Stomach (tissue), 9 donors: ENCODE measurements around the gene TSTD2. TPM values are rescaled to one million over a fixed set of nuclear protein-coding genes. Genes with fewer than 3 reads are reported as not detected.
"Not testable (repeated sequence)": the region's sequence is repeated elsewhere in the genome, so short reads cannot be mapped to it uniquely, and the experiment has no call there.

ENCODE experiments used
- DNase-seq, 2 donors: peaks; one replicate each; pipeline versions ENCODE4 v3.0.0 to v3.0.0-alpha.2; 2013 to 2019
- H3K27ac ChIP-seq, 5 donors: fragments of 200-600 bp in 4 of 5; sonication (generic) in 4 of 5; one replicate each; pipeline ENCODE4 v1.5.1; 2013 to 2019; ENCODE audit warnings: mild to moderate bottlenecking in 1 of 5, moderate library complexity in 1 of 5
- H3K27me3 ChIP-seq, 3 donors: fragments of 200-600 bp; sonication (generic); one replicate each; pipeline ENCODE4 v1.5.1; 2017 to 2019; ENCODE audit warnings: mixed run types in 1 of 3
- H3K36me3 ChIP-seq, 4 donors: fragments of 200-600 bp; sonication (generic); 1 replicate in 3 of 4; 2 replicates in 1 of 4; pipeline ENCODE4 v1.5.1; 2016 to 2019
- H3K4me1 ChIP-seq, 4 donors: fragments of 200-600 bp; sonication (generic); one replicate each; pipeline ENCODE4 v1.5.1; 2016 to 2019
- H3K4me3 ChIP-seq, 4 donors: fragments of 200-600 bp; sonication (generic) in 3 of 4; one replicate each; pipeline ENCODE4 v1.5.1; 2016 to 2019; ENCODE audit warnings: mild to moderate bottlenecking in 1 of 4
- H3K9me3 ChIP-seq, 4 donors: fragments of 200-600 bp; sonication (generic); one replicate each; pipeline ENCODE4 v1.5.1; 2016 to 2019
- EP300 ChIP-seq: sonication (generic); formaldehyde crosslinking; IDR thresholded peaks from one replicate; pipeline ENCODE4 v1.6.1; 2017; ENCODE audit warnings: antibody characterized with exemption
- POLR2A ChIP-seq, 4 donors: fragments of 450-650 bp; IDR thresholded peaks; one replicate each; pipeline ENCODE4 v1.6.1; 2016; ENCODE audit warnings: antibody characterized with exemption in 4 of 4, control low read depth in 2 of 4, mild to moderate bottlenecking in 1 of 4, moderate library complexity in 1 of 4
- POLR2AphosphoS5 ChIP-seq, 3 donors: sonication (generic); formaldehyde crosslinking; IDR thresholded peaks; one replicate each; pipeline ENCODE4 v1.6.1; 2016; ENCODE audit warnings: antibody characterized with exemption in 3 of 3
- WGBS, 5 donors: extraction: QIAGEN DNeasy Blood & Tissue Kit in 3 of 5; methylation state at CpG; one replicate each; pipeline versions ENCODE4 v1.1.5 to v1.1.7; 2013 to 2018; 5-methylcytosine and 5-hydroxymethylcytosine counted together
- intact Hi-C: fragments of 100-400 bp; cut with DNase I; formaldehyde crosslinking; loops from one replicate; pipeline ENCODE4 v1.15.1; 2023; ENCODE audit warnings: low total_unique reads
- polyA plus RNA-seq, 3 donors: library from polyadenylated mRNA; stranded (reverse); fragments of 200-250 nt; gene quantifications; one replicate each; pipeline ENCODE4 v1.2.3, GENCODE V29; 2013
- total RNA-seq, 5 donors: library from RNA; depleted of rRNA; stranded (reverse); fragments of >200 nt; gene quantifications; one replicate each; pipeline versions ENCODE4 v1.1.0 to v1.2.3, GENCODE V29; 2014 to 2016
- TF ChIP-seq, protein P1 (sequence below), 7 experiments: fragments of 450-650 bp in 4 of 7; fragments of 200-600 bp in 3 of 7; sonication (generic) in 3 of 7; IDR thresholded peaks; one replicate each; pipeline ENCODE4 v1.5.1; 2016 to 2019; ENCODE audit warnings: antibody characterized with exemption in 7 of 7, control low read depth in 2 of 7, mild to moderate bottlenecking in 1 of 7
- donor health status: healthy with polysubstance abuse.
- donor health status: Bipolar disorder and iron deficiency.
- donor health status: healthy.

Gene TSTD2
- total and polyA plus RNA-seq, 8 donors: 2.3 to 29.9 (median 12.3) TPM

DNA sequence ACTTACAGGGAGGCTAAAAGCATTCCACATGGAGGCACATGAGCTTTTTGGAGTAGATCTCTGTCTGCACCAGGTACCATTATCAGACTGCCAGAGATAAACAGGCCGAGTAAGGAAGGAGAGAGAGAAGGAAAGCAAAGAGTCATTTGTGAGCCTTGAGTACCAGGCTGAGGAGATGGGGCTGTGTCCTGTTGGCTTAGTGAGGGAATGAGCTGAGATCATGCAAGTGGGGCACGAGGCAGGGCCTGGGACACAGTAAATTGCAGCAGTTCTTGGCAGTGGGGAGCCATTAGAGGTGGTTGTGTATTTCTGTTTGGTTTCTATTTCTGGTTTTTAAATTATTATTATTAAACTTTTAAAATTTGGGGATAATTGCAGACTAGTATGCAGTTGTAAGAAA, 53.3 kb downstream of the TSTD2 start:
- no peaks in the 10 kb centered on the region for H3K27me3 ChIP-seq
- intact Hi-C loops: no loop called here
- H3K9me3 ChIP-seq: no peaks in the 10 kb centered on the region
- no peak overlapping the region for H3K27ac ChIP-seq
- H3K36me3 ChIP-seq: peaks cover 0 to 16% (median 11%) of the 10 kb centered on the region in 4 donors
- H3K4me3 ChIP-seq: no peak overlapping the region
- DNase-seq: no peak
- H3K4me1 ChIP-seq: no peaks in the 10 kb centered on the region
- WGBS, 5 donors: 34 to 58% (median 37%) methylated on average over 2 of the region's 2 CpGs
- TF ChIP-seq POLR2A (IDR thresholded peaks at IDR 0.05): no peak
- TF ChIP-seq EP300: no peak

DNA sequence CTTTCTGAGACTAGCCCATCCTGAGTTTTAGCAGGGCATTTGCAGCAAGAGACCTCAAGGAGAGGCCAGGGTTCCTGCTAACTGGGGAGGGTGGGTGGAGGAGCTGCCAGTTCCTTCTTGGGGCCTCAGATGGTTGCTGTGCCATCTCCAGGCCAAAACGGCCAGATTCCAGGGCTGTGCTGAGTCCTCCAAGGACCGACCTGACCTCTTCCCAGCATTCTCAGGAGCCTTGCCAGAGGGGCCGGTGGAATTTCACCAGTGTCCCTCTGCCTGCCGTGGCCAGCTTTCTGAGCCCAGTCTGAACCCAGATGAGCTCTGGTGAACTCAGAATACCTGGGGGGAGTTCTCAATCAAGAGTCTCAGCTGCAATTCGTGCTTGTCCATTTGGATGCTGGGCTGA, 54.3 kb downstream of the TSTD2 start:
- no peaks in the 10 kb centered on the region for H3K4me1 ChIP-seq
- intact Hi-C loops: no loop called here
- H3K36me3 ChIP-seq: peaks cover 0 to 26% (median 19%) of the 10 kb centered on the region in 4 donors
- no peak overlapping the region for H3K27ac ChIP-seq
- no peak overlapping the region for H3K4me3 ChIP-seq
- 75 to 87% (median 85%) methylated on average over 4 to 5 of the region's 5 CpGs for WGBS, 5 donors
- H3K9me3 ChIP-seq: no peaks in the 10 kb centered on the region
- no peak for DNase-seq
- H3K27me3 ChIP-seq: no peaks in the 10 kb centered on the region
- TF ChIP-seq POLR2A (IDR thresholded peaks at IDR 0.05) (no peak), POLR2AphosphoS5 (IDR thresholded peaks at IDR 0.05) (no peak), EP300 (no peak)
- TF ChIP-seq, protein P1, sequence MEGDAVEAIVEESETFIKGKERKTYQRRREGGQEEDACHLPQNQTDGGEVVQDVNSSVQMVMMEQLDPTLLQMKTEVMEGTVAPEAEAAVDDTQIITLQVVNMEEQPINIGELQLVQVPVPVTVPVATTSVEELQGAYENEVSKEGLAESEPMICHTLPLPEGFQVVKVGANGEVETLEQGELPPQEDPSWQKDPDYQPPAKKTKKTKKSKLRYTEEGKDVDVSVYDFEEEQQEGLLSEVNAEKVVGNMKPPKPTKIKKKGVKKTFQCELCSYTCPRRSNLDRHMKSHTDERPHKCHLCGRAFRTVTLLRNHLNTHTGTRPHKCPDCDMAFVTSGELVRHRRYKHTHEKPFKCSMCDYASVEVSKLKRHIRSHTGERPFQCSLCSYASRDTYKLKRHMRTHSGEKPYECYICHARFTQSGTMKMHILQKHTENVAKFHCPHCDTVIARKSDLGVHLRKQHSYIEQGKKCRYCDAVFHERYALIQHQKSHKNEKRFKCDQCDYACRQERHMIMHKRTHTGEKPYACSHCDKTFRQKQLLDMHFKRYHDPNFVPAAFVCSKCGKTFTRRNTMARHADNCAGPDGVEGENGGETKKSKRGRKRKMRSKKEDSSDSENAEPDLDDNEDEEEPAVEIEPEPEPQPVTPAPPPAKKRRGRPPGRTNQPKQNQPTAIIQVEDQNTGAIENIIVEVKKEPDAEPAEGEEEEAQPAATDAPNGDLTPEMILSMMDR (IDR thresholded peaks at IDR 0.05): no peak

DNA sequence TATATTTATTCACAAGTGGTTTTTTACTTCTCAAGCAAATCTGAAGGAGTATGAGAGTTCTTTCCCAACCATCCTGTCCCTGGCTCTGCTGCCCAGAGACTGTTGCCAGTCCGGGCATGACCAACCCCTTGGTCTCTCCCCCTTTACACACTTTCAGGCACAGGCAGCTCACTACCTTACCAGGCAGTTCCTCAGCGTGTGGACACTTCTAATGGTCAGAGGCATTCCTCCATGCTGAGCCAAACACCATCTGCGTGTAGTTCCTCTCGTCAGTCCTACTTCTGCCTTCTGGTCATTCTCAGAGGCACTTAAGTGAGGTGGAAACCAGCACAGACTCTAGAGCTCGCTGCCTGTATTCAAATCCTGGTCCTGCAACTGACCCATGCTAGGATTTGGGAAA, 56.1 kb downstream of the TSTD2 start:
- 69 to 89% (median 83%) methylated on average over 5 of the region's 5 CpGs for WGBS, 5 donors
- H3K4me3 ChIP-seq: no peak overlapping the region
- intact Hi-C loops: no loop called here
- H3K36me3 ChIP-seq: peaks cover 0 to 40% (median 32%) of the 10 kb centered on the region in 4 donors
- H3K27me3 ChIP-seq: no peaks in the 10 kb centered on the region
- H3K9me3 ChIP-seq: no peaks in the 10 kb centered on the region
- TF ChIP-seq, protein P1 (IDR thresholded peaks at IDR 0.05): no peak
- no peak for TF ChIP-seq EP300
- TF ChIP-seq POLR2AphosphoS5 (IDR thresholded peaks at IDR 0.05): no peak
- TF ChIP-seq POLR2A (IDR thresholded peaks at IDR 0.05): no peak
- DNase-seq: no peak
- H3K27ac ChIP-seq: no peak overlapping the region
- H3K4me1 ChIP-seq: no peaks in the 10 kb centered on the region

DNA sequence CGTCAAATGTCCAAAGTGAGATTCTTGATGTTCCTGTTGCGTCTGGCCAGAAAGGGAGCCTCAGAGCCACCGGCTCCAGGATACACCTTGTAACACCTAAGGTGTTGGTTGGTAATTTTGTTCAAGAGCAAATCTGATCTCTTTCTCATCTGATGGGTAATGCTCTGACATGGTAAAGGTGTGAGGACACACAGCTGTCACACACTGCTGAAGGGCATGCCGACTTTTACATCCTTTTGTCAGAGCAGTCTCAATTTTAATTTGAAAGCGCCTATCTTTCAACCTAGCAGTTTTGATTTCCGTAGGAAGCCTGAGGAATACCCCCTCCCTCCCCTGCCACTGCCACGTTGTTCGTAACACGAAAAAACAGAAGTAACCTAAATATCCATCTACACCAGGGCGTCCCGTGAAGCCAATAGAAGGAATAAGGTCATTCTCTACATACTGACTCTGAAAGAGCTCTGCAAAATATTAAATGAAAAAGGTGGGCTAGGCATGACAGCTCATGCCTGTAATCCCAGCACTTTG, 57.4 kb downstream of the TSTD2 start:
- TF ChIP-seq, protein P1 (IDR thresholded peaks at IDR 0.05): no peak
- TF ChIP-seq POLR2AphosphoS5 (IDR thresholded peaks at IDR 0.05) (no peak), EP300 (no peak), POLR2A (IDR thresholded peaks at IDR 0.05) (no peak)
- no peaks in the 10 kb centered on the region for H3K27me3 ChIP-seq
- H3K27ac ChIP-seq: no peak overlapping the region
- intact Hi-C loops: no loop called here
- no peaks in the 10 kb centered on the region for H3K9me3 ChIP-seq
- peaks cover 0 to 9% (median 2%) of the 10 kb centered on the region in 4 donors for H3K4me1 ChIP-seq
- H3K4me3 ChIP-seq: peak overlapping the region in 2 of 4 donors; percentile 2
- peaks cover 0 to 45% (median 41%) of the 10 kb centered on the region in 4 donors for H3K36me3 ChIP-seq
- DNase-seq: no peak
- 77 to 90% (median 88%) methylated on average over 11 of the region's 11 CpGs for WGBS, 5 donors

DNA sequence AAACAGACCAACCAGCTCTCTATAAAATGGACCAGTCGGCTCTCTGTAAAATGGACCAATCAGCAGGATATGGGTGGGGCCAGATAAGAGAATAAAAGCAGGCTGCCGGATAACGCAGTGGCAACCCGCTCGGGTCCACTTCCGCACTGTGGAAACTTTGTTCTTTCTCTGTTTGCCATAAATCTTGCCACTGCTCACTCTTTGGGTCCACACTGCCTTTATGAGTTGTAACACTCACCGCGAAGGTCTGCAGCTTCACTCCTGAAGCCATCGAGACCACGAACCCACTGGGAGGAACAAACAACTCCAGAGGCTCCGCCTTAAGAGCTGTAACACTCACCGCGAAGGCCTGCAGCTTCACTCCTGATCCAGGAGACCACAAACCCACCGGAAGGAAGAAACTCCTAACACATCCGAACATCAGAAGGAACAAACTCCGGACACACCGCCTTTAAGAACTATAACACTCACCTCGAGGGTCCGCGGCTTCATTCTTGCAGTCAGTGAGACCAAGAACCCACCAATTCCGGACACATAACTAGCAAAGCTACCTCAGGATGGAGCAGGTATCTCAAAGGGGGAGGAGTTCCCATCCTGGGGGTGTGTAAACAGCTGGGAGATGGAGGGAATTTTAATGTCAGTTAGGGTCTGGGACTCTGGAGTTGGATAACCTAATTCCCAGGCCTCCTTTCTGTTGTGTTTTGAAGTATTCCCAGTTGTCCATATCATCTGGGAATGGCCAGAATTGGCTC, 58.1 kb downstream of the TSTD2 start:
- not testable (repeated sequence) for DNase-seq
- WGBS, 5 donors: 75 to 86% (median 83%) methylated on average over 21 of the region's 21 CpGs

DNA sequence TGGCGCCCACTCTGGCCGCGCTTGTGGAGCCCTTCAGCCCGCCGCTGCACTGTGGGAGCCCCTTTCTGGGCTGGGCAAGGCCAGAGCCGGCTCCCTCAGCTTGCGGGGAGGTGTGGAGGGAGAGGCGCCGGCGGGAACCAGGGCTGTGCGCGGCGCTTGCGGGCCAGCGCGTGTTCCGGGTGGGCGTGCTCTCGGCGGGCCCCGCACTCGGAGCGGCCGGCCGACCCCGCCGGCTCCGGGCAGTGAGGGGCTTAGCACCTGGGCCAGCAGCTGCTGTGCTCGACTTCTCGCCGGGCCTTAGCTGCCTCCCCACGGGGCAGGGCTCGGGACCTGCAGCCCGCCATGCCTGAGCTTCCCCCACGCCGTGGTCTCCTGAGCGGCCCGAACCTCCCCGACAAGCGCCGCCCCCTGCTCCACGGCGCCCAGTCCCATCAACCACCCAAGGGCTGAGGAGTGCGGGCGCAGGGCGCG, 59.0 kb downstream of the TSTD2 start:
- H3K4me1 ChIP-seq: peaks cover 0 to 13% (median 4%) of the 10 kb centered on the region in 4 donors
- 92 to 97% (median 96%) methylated on average over 33 to 47 of the region's 47 CpGs for WGBS, 5 donors
- DNase-seq, intact Hi-C loops, H3K27me3 ChIP-seq, H3K9me3 ChIP-seq, H3K27ac ChIP-seq, H3K4me3 ChIP-seq: not testable (repeated sequence)
- peaks cover 0 to 61% (median 55%) of the 10 kb centered on the region in 4 donors for H3K36me3 ChIP-seq

More for the DNA sequence above, 58.1 kb downstream of the TSTD2 start:
- H3K9me3 ChIP-seq, intact Hi-C loops, H3K27me3 ChIP-seq, H3K27ac ChIP-seq: not testable (repeated sequence)
- peak in 2 of 3 donors; percentile 21 to 23 for TF ChIP-seq POLR2AphosphoS5 (IDR thresholded peaks at IDR 0.05)
- peak overlapping the region in 3 of 4 donors; percentile 2 to 9 (median 2) for H3K4me3 ChIP-seq
- peaks cover 0 to 13% (median 4%) of the 10 kb centered on the region in 4 donors for H3K4me1 ChIP-seq
- peaks cover 0 to 51% (median 48%) of the 10 kb centered on the region in 4 donors for H3K36me3 ChIP-seq
